IPS-15b (cell line): ENCODE results near the gene MUC13.

Source experiments
- H3K27me3 ChIP-seq: one replicate; pipeline ENCODE4 v1.6.1; 2013; ENCODE audit warnings: low read length; ENCODE audit not compliant: control insufficient read depth, insufficient read depth
- H3K36me3 ChIP-seq: one replicate; pipeline ENCODE4 v1.6.1; 2013; ENCODE audit warnings: low read length; ENCODE audit not compliant: control insufficient read depth, insufficient read depth
- H3K4me1 ChIP-seq: one replicate; pipeline ENCODE4 v1.6.1; 2013; ENCODE audit warnings: mild to moderate bottlenecking, low read length; ENCODE audit not compliant: control insufficient read depth, insufficient read depth
- H3K4me3 ChIP-seq: one replicate; pipeline ENCODE4 v1.5.1; 2013; ENCODE audit warnings: low read depth, low read length
- H3K9ac ChIP-seq: one replicate; pipeline ENCODE4 v1.6.1; 2013; ENCODE audit warnings: low read depth, mild to moderate bottlenecking, low read length
- H3K9me3 ChIP-seq: one replicate; pipeline ENCODE4 v1.6.1; 2013; ENCODE audit warnings: mild to moderate bottlenecking, low read length; ENCODE audit not compliant: control insufficient read depth, insufficient read depth

Gene MUC13

GRCh38 chr3:124882816-124883747, 51.5 kb downstream of the MUC13 start:
- Histone ChIP-seq H3K9ac (no peak overlapping the region), H3K9me3 (no peaks in the 10 kb centered on the region), H3K27me3 (no peaks in the 10 kb centered on the region), H3K4me1 (peaks cover 24% of the 10 kb centered on the region), H3K4me3 (no peak overlapping the region), H3K36me3 (peaks cover 3% of the 10 kb centered on the region)

GRCh38 chr3:124881976-124882697, 52.4 kb downstream of the MUC13 start:
- Histone ChIP-seq H3K4me1 (peaks cover 24% of the 10 kb centered on the region), H3K27me3 (no peaks in the 10 kb centered on the region), H3K9me3 (no peaks in the 10 kb centered on the region), H3K9ac (no peak overlapping the region), H3K4me3 (no peak overlapping the region), H3K36me3 (peaks cover 3% of the 10 kb centered on the region)

GRCh38 chr3:124879337-124879680, 55.2 kb downstream of the MUC13 start:
- Histone ChIP-seq H3K27me3 (no peaks in the 10 kb centered on the region), H3K9me3 (no peaks in the 10 kb centered on the region), H3K4me1 (peaks cover 20% of the 10 kb centered on the region), H3K9ac (no peak overlapping the region), H3K4me3 (no peak overlapping the region), H3K36me3 (peaks cover 4% of the 10 kb centered on the region)

- H3K36me3 ChIP-seq, result peaks cover 4% of the 10 kb centered on the region
- no peaks in the 10 kb centered on the region for H3K27me3 ChIP-seq
- no peak overlapping the region for H3K9ac ChIP-seq
- peaks cover 18% of the 10 kb centered on the region for H3K4me1 ChIP-seq
- H3K4me3 ChIP-seq, result no peak overlapping the region
- H3K9me3 ChIP-seq, result no peaks in the 10 kb centered on the region
These were observed 55.8 kb downstream of the MUC13 start for GRCh38 chr3:124878561-124879336.

- peaks cover 4% of the 10 kb centered on the region for H3K36me3 ChIP-seq
- no peak overlapping the region for H3K9ac ChIP-seq
- H3K4me3 ChIP-seq, result no peak overlapping the region
- H3K9me3 ChIP-seq, result no peaks in the 10 kb centered on the region
- no peaks in the 10 kb centered on the region for H3K27me3 ChIP-seq
- peaks cover 12% of the 10 kb centered on the region for H3K4me1 ChIP-seq
These were observed 56.9 kb downstream of the MUC13 start for GRCh38 chr3:124877674-124878073.

GRCh38 chr3:124876401-124876878, 58.1 kb downstream of the MUC13 start:
- H3K4me3 ChIP-seq, result no peak overlapping the region
- peak overlapping the region; percentile 9 for H3K9ac ChIP-seq
- H3K9me3 ChIP-seq, result no peaks in the 10 kb centered on the region
- peaks cover 8% of the 10 kb centered on the region for H3K4me1 ChIP-seq
- peaks cover 2% of the 10 kb centered on the region for H3K36me3 ChIP-seq
- H3K27me3 ChIP-seq, result no peaks in the 10 kb centered on the region

GRCh38 chr3:124873226-124873625, 61.3 kb downstream of the MUC13 start:
- Histone ChIP-seq H3K27me3 (no peaks in the 10 kb centered on the region), H3K4me1 (peaks cover 8% of the 10 kb centered on the region), H3K9me3 (no peaks in the 10 kb centered on the region), H3K36me3 (peaks cover 2% of the 10 kb centered on the region), H3K4me3 (no peak overlapping the region), H3K9ac (no peak overlapping the region)

- Histone ChIP-seq H3K4me3 (no peak overlapping the region), H3K36me3 (no peaks in the 10 kb centered on the region), H3K4me1 (no peaks in the 10 kb centered on the region), H3K9ac (no peak overlapping the region), H3K9me3 (no peaks in the 10 kb centered on the region), H3K27me3 (no peaks in the 10 kb centered on the region)
These were observed 67.0 kb downstream of the MUC13 start for GRCh38 chr3:124867511-124867910.

- Histone ChIP-seq H3K4me3 (no peak overlapping the region), H3K9ac (no peak overlapping the region), H3K36me3 (peaks cover 5% of the 10 kb centered on the region), H3K27me3 (no peaks in the 10 kb centered on the region), H3K9me3 (no peaks in the 10 kb centered on the region), H3K4me1 (peaks cover 4% of the 10 kb centered on the region)
These were observed 72.5 kb downstream of the MUC13 start for GRCh38 chr3:124862006-124862405.

- Histone ChIP-seq H3K9me3 (no peaks in the 10 kb centered on the region), H3K9ac (no peak overlapping the region), H3K36me3 (peaks cover 5% of the 10 kb centered on the region), H3K27me3 (no peaks in the 10 kb centered on the region), H3K4me3 (no peak overlapping the region), H3K4me1 (peaks cover 4% of the 10 kb centered on the region)
These were observed 73.5 kb downstream of the MUC13 start for GRCh38 chr3:124861041-124861440.

- Histone ChIP-seq H3K4me3 (no peak overlapping the region), H3K36me3 (peaks cover 6% of the 10 kb centered on the region), H3K27me3 (no peaks in the 10 kb centered on the region), H3K9ac (no peak overlapping the region), H3K4me1 (peaks cover 4% of the 10 kb centered on the region), H3K9me3 (no peaks in the 10 kb centered on the region)
These were observed 74.0 kb downstream of the MUC13 start for GRCh38 chr3:124860599-124860998.
